ENCODE results near the gene THOC5. TPM values are rescaled to one million over a fixed set of nuclear protein-coding genes. Genes with fewer than 3 reads are reported as not detected.
"Not testable (repeated sequence)": the region's sequence is repeated elsewhere in the genome, so short reads cannot be mapped to it uniquely, and the experiment has no call there.

THOC5 gene
- total RNA-seq, 2 donors from 2014 or later = 61.1 to 89.7 TPM

- Mint-ChIP-seq H3K27ac (no peak overlapping the region), H3K36me3 (ENCODE audit: low read depth) (no peaks in the 10 kb centered on the region), H3K4me3 (no peak overlapping the region), H3K9me3 (peaks cover 4% of the 10 kb centered on the region), H3K4me1 (peaks cover 3% of the 10 kb centered on the region), H3K27me3 (ENCODE audit: insufficient read depth) (peaks cover 21% of the 10 kb centered on the region)
- no peak overlapping the region for H3K27ac ChIP-seq (ENCODE audit: low read depth, low read length)
- no peak for TF ChIP-seq CTCF (conservative IDR thresholded peaks at IDR 0.05)
- no peak overlapping the region for H3K9ac ChIP-seq (ENCODE audit: extremely low read depth, low read length, poor library complexity, severe bottlenecking)
- H3K4me1 ChIP-seq (ENCODE audit: control insufficient read depth, insufficient read depth, low read length) = no peaks in the 10 kb centered on the region
- no peak for DNase-seq
- H3K27me3 ChIP-seq (ENCODE audit: control insufficient read depth, insufficient read depth, low read length, poor library complexity, severe bottlenecking) = no peaks in the 10 kb centered on the region
- no peak overlapping the region for H3K4me3 ChIP-seq (ENCODE audit: low read length)
- H3K36me3 ChIP-seq (ENCODE audit: control insufficient read depth, insufficient read depth, low read length) = no peaks in the 10 kb centered on the region
- 93 to 97% methylated on average over 9 to 10 of the region's 10 CpGs for WGBS, 2 experiments (ENCODE audit: insufficient coverage in 1 of 2, insufficient read length in 1 of 2)
- no peaks in the 10 kb centered on the region for H3K9me3 ChIP-seq (ENCODE audit: control insufficient read depth, low read length)
Measured at GRCh38 chr22:29596408-29596807, 42.9 kb upstream of the THOC5 start.

- H3K4me1 ChIP-seq (ENCODE audit: control insufficient read depth, insufficient read depth, low read length); H3K36me3 Mint-ChIP-seq (ENCODE audit: low read depth); H3K36me3 ChIP-seq (ENCODE audit: control insufficient read depth, insufficient read depth, low read length); H3K4me3 ChIP-seq (ENCODE audit: low read length); H3K9ac ChIP-seq (ENCODE audit: extremely low read depth, low read length, poor library complexity, severe bottlenecking); H3K9me3 ChIP-seq (ENCODE audit: control insufficient read depth, low read length); H3K27ac ChIP-seq (ENCODE audit: low read depth, low read length); H3K4me3 Mint-ChIP-seq; H3K9me3 Mint-ChIP-seq; H3K27me3 ChIP-seq (ENCODE audit: control insufficient read depth, insufficient read depth, low read length, poor library complexity, severe bottlenecking); H3K27ac Mint-ChIP-seq; H3K4me1 Mint-ChIP-seq; DNase-seq: not testable (repeated sequence)
- peaks cover 21% of the 10 kb centered on the region for H3K27me3 Mint-ChIP-seq (ENCODE audit: insufficient read depth)
- WGBS, 2 experiments (ENCODE audit: insufficient coverage in 1 of 2, insufficient read length in 1 of 2) = 92% methylated on average over 3 to 6 of the region's 6 CpGs
Measured at GRCh38 chr22:29594447-29594846, 40.9 kb upstream of the THOC5 start.

- H3K9ac ChIP-seq (ENCODE audit: extremely low read depth, low read length, poor library complexity, severe bottlenecking) = no peak overlapping the region
- WGBS, 2 experiments (ENCODE audit: insufficient coverage in 1 of 2, insufficient read length in 1 of 2) = 90 to 94% methylated on average over 3 to 4 of the region's 4 CpGs
- H3K36me3 Mint-ChIP-seq (ENCODE audit: low read depth) = no peaks in the 10 kb centered on the region
Measured at GRCh38 chr22:29593923-29594322, 40.4 kb upstream of the THOC5 start.

More at GRCh38 chr22:29593923-29594322, 40.4 kb upstream of the THOC5 start:
- no peak overlapping the region for H3K27ac ChIP-seq (ENCODE audit: low read depth, low read length)
- Mint-ChIP-seq H3K9me3 (peaks cover 4% of the 10 kb centered on the region), H3K4me3 (no peak overlapping the region), H3K27ac (no peak overlapping the region), H3K27me3 (ENCODE audit: insufficient read depth) (peaks cover 18% of the 10 kb centered on the region), H3K4me1 (peaks cover 3% of the 10 kb centered on the region)
- H3K27me3 ChIP-seq (ENCODE audit: control insufficient read depth, insufficient read depth, low read length, poor library complexity, severe bottlenecking) = no peaks in the 10 kb centered on the region
- H3K4me3 ChIP-seq (ENCODE audit: low read length) = no peak overlapping the region
- TF ChIP-seq CTCF (conservative IDR thresholded peaks at IDR 0.05) = no peak
- H3K36me3 ChIP-seq (ENCODE audit: control insufficient read depth, insufficient read depth, low read length) = no peaks in the 10 kb centered on the region
- no peak for DNase-seq
- H3K4me1 ChIP-seq (ENCODE audit: control insufficient read depth, insufficient read depth, low read length) = no peaks in the 10 kb centered on the region
- no peaks in the 10 kb centered on the region for H3K9me3 ChIP-seq (ENCODE audit: control insufficient read depth, low read length)
